Gastroesophageal sphincter (tissue), 3 donors: ENCODE data around the gene MYF6.

Source experiments
- CTCF ChIP-seq, 4 experiments: fragments of 200-600 bp in 2 of 4; fragments of 450-650 bp in 2 of 4; sonication (generic) in 1 of 4; IDR thresholded peaks; one replicate each; pipeline ENCODE4 v1.5.1; 2017 to 2019; ENCODE audit warnings: antibody characterized with exemption in 4 of 4, mild to moderate bottlenecking in 2 of 4, moderate library complexity in 2 of 4
- EP300 ChIP-seq: sonication (generic); formaldehyde crosslinking; IDR thresholded peaks from one replicate; pipeline ENCODE4 v1.6.1; 2017; ENCODE audit warnings: antibody characterized with exemption, mild to moderate bottlenecking
- POLR2AphosphoS5 ChIP-seq: sonication (generic); formaldehyde crosslinking; IDR thresholded peaks from one replicate; pipeline ENCODE4 v1.6.1; 2017; ENCODE audit warnings: antibody characterized with exemption

- TF ChIP-seq CTCF (IDR thresholded peaks at IDR 0.05): no peak
- no peak for TF ChIP-seq EP300
- TF ChIP-seq POLR2AphosphoS5: no peak
Observed at GRCh38 chr12:80662586-80662985, 44.8 kb upstream of the MYF6 start.
